ENCODE measurements around the gene ULK4.
"Not testable (repeated sequence)": the region's sequence is repeated elsewhere in the genome, so short reads cannot be mapped to it uniquely, and the experiment has no call there.

ULK4 gene

GRCh38 chr3:41874022-41874421 lies 87.9 kb downstream of the ULK4 start:
- H3K4me3 ChIP-seq (ENCODE audit: low read depth, low read length): no peak overlapping the region

GRCh38 chr3:41872157-41872556 lies 89.7 kb downstream of the ULK4 start:
- no peak overlapping the region for H3K4me3 ChIP-seq (ENCODE audit: low read depth, low read length)

- no peak overlapping the region for H3K4me3 ChIP-seq (ENCODE audit: low read depth, low read length)
Observed at GRCh38 chr3:41867533-41867932, 94.4 kb downstream of the ULK4 start.

- no peak overlapping the region for H3K4me3 ChIP-seq (ENCODE audit: low read depth, low read length)
Observed at GRCh38 chr3:41866298-41866697, 95.6 kb downstream of the ULK4 start.

GRCh38 chr3:41863024-41863423 lies 98.9 kb downstream of the ULK4 start:
- H3K4me3 ChIP-seq (ENCODE audit: low read depth, low read length): no peak overlapping the region

GRCh38 chr3:41860489-41860888 lies 101.4 kb downstream of the ULK4 start:
- H3K4me3 ChIP-seq (ENCODE audit: low read depth, low read length): not testable (repeated sequence)

- H3K4me3 ChIP-seq (ENCODE audit: low read depth, low read length): no peak overlapping the region
Observed at GRCh38 chr3:41854956-41855355, 106.9 kb downstream of the ULK4 start.

- H3K4me3 ChIP-seq (ENCODE audit: low read depth, low read length): no peak overlapping the region
Observed at GRCh38 chr3:41853540-41854196, 108.2 kb downstream of the ULK4 start.

- no peak overlapping the region for H3K4me3 ChIP-seq (ENCODE audit: low read depth, low read length)
Observed at GRCh38 chr3:41848753-41849574, 112.9 kb downstream of the ULK4 start.

- H3K4me3 ChIP-seq (ENCODE audit: low read depth, low read length): no peak overlapping the region
Observed at GRCh38 chr3:41847679-41848078, 114.2 kb downstream of the ULK4 start.

GRCh38 chr3:41846850-41847249 lies 115.1 kb downstream of the ULK4 start:
- H3K4me3 ChIP-seq (ENCODE audit: low read depth, low read length): no peak overlapping the region

GRCh38 chr3:41845826-41846225 lies 116.1 kb downstream of the ULK4 start:
- no peak overlapping the region for H3K4me3 ChIP-seq (ENCODE audit: low read depth, low read length)

GRCh38 chr3:41844256-41844655 lies 117.6 kb downstream of the ULK4 start:
- not testable (repeated sequence) for H3K4me3 ChIP-seq (ENCODE audit: low read depth, low read length)

- H3K4me3 ChIP-seq (ENCODE audit: low read depth, low read length): not testable (repeated sequence)
Observed at GRCh38 chr3:41840936-41841668, 120.8 kb downstream of the ULK4 start.

GRCh38 chr3:41836360-41837134 lies 125.4 kb downstream of the ULK4 start:
- no peak overlapping the region for H3K4me3 ChIP-seq (ENCODE audit: low read depth, low read length)

- H3K4me3 ChIP-seq (ENCODE audit: low read depth, low read length): no peak overlapping the region
Observed at GRCh38 chr3:41833628-41834027, 128.3 kb downstream of the ULK4 start.

- H3K4me3 ChIP-seq (ENCODE audit: low read depth, low read length): no peak overlapping the region
Observed at GRCh38 chr3:41819236-41819635, 142.7 kb downstream of the ULK4 start.

- no peak overlapping the region for H3K4me3 ChIP-seq (ENCODE audit: low read depth, low read length)
Observed at GRCh38 chr3:41808618-41809017, 153.3 kb downstream of the ULK4 start.

GRCh38 chr3:41808152-41808551 lies 153.8 kb downstream of the ULK4 start:
- no peak overlapping the region for H3K4me3 ChIP-seq (ENCODE audit: low read depth, low read length)

GRCh38 chr3:41794748-41795589 lies 166.9 kb downstream of the ULK4 start:
- no peak overlapping the region for H3K4me3 ChIP-seq (ENCODE audit: low read depth, low read length)

Measured in iPS-11a (cell line).